ENCODE results near the gene FLAD1.

The FLAD1 gene

GRCh38 chr1:155037043-155037442 lies 53.9 kb downstream of the FLAD1 start:
- H4K20me1 ChIP-seq (ENCODE audit: insufficient read depth, low read length): no peaks in the 10 kb centered on the region
- H3K79me2 ChIP-seq (ENCODE audit: low read length): no peaks in the 10 kb centered on the region
- TF ChIP-seq EZH2phosphoT487 (IDR thresholded peaks at IDR 0.05; ENCODE audit: low read depth) (no peak), CTCF (IDR thresholded peaks at IDR 0.05; ENCODE audit: low read depth, low read length) (no peak)
- H2AFZ ChIP-seq (ENCODE audit: low read depth, low read length): no peak overlapping the region
- peaks cover 29% of the 10 kb centered on the region for H3K27me3 ChIP-seq (ENCODE audit: low read depth, low read length)
- H3K4me1 ChIP-seq (ENCODE audit: low read length): no peaks in the 10 kb centered on the region
- no peaks in the 10 kb centered on the region for H3K36me3 ChIP-seq (replicated peaks; ENCODE audit: low read depth, low read length)
- H3K9me3 ChIP-seq (ENCODE audit: insufficient read depth, low read length): no peaks in the 10 kb centered on the region
- no peak overlapping the region for H3K27ac ChIP-seq (ENCODE audit: low read length)
- no peak overlapping the region for H3K4me3 ChIP-seq (ENCODE audit: low read length)
- no peak overlapping the region for H3K4me2 ChIP-seq (ENCODE audit: low read length)
- no peak overlapping the region for H3K9ac ChIP-seq (ENCODE audit: low read length)

GRCh38 chr1:155037851-155038441 lies 54.8 kb downstream of the FLAD1 start:
- no peak overlapping the region for H3K4me3 ChIP-seq (ENCODE audit: low read length)
- TF ChIP-seq CTCF (IDR thresholded peaks at IDR 0.05; ENCODE audit: low read depth, low read length) (no peak), EZH2phosphoT487 (IDR thresholded peaks at IDR 0.05; ENCODE audit: low read depth) (no peak)
- no peak overlapping the region for H2AFZ ChIP-seq (ENCODE audit: low read depth, low read length)
- no peak overlapping the region for H3K9ac ChIP-seq (ENCODE audit: low read length)
- H3K36me3 ChIP-seq (replicated peaks; ENCODE audit: low read depth, low read length): no peaks in the 10 kb centered on the region
- no peaks in the 10 kb centered on the region for H3K9me3 ChIP-seq (ENCODE audit: insufficient read depth, low read length)
- H3K27me3 ChIP-seq (ENCODE audit: low read depth, low read length): peaks cover 29% of the 10 kb centered on the region
- no peaks in the 10 kb centered on the region for H3K79me2 ChIP-seq (ENCODE audit: low read length)
- H3K4me1 ChIP-seq (ENCODE audit: low read length): no peaks in the 10 kb centered on the region
- H4K20me1 ChIP-seq (ENCODE audit: insufficient read depth, low read length): no peaks in the 10 kb centered on the region
- H3K4me2 ChIP-seq (ENCODE audit: low read length): no peak overlapping the region
- no peak overlapping the region for H3K27ac ChIP-seq (ENCODE audit: low read length)

- Histone ChIP-seq H3K4me3 (ENCODE audit: low read length) (no peak overlapping the region), H3K4me1 (ENCODE audit: low read length) (no peaks in the 10 kb centered on the region), H2AFZ (ENCODE audit: low read depth, low read length) (no peak overlapping the region), H3K4me2 (ENCODE audit: low read length) (no peak overlapping the region), H3K79me2 (ENCODE audit: low read length) (no peaks in the 10 kb centered on the region), H3K9ac (ENCODE audit: low read length) (no peak overlapping the region), H3K27me3 (ENCODE audit: low read depth, low read length) (peaks cover 29% of the 10 kb centered on the region), H3K36me3 (replicated peaks; ENCODE audit: low read depth, low read length) (no peaks in the 10 kb centered on the region), H4K20me1 (ENCODE audit: insufficient read depth, low read length) (no peaks in the 10 kb centered on the region), H3K9me3 (ENCODE audit: insufficient read depth, low read length) (no peaks in the 10 kb centered on the region), H3K27ac (ENCODE audit: low read length) (no peak overlapping the region)
- TF ChIP-seq CTCF (IDR thresholded peaks at IDR 0.05; ENCODE audit: low read depth, low read length) (no peak), EZH2phosphoT487 (IDR thresholded peaks at IDR 0.05; ENCODE audit: low read depth) (no peak)
Observed at GRCh38 chr1:155038602-155039307, 55.6 kb downstream of the FLAD1 start.

- Histone ChIP-seq H3K27ac (ENCODE audit: low read length) (no peak overlapping the region), H3K4me1 (ENCODE audit: low read length) (no peaks in the 10 kb centered on the region), H3K4me2 (ENCODE audit: low read length) (no peak overlapping the region), H3K79me2 (ENCODE audit: low read length) (no peaks in the 10 kb centered on the region), H3K4me3 (ENCODE audit: low read length) (no peak overlapping the region), H3K27me3 (ENCODE audit: low read depth, low read length) (peaks cover 28% of the 10 kb centered on the region), H2AFZ (ENCODE audit: low read depth, low read length) (no peak overlapping the region), H4K20me1 (ENCODE audit: insufficient read depth, low read length) (no peaks in the 10 kb centered on the region), H3K9ac (ENCODE audit: low read length) (no peak overlapping the region), H3K36me3 (replicated peaks; ENCODE audit: low read depth, low read length) (no peaks in the 10 kb centered on the region), H3K9me3 (ENCODE audit: insufficient read depth, low read length) (no peaks in the 10 kb centered on the region)
- TF ChIP-seq CTCF (IDR thresholded peaks at IDR 0.05; ENCODE audit: low read depth, low read length) (no peak), EZH2phosphoT487 (IDR thresholded peaks at IDR 0.05; ENCODE audit: low read depth) (no peak)
Observed at GRCh38 chr1:155039308-155039669, 56.1 kb downstream of the FLAD1 start.
